ENCODE results near the gene HTRA1. TPM values are rescaled to one million over a fixed set of nuclear protein-coding genes. Genes with fewer than 3 reads are reported as not detected.

Gene HTRA1
- total and polyA plus RNA-seq, 10 of the 15 experiments (the other 5 are each of a cell fraction or from before 2014, with no cell fraction given): 0.13 TPM; not detected in 9

- no peak for TF ChIP-seq NKRF (conservative IDR thresholded peaks at IDR 0.05)
- no peak for TF ChIP-seq CEBPB (IDR thresholded peaks at IDR 0.05; ENCODE audit: borderline replicate concordance in 1 of 2, low read depth in 2 of 2, low read length in 2 of 2)
These were observed 12.2 kb upstream of the HTRA1 start (continued) for GRCh38 chr10:122449153-122449552.

DNA sequence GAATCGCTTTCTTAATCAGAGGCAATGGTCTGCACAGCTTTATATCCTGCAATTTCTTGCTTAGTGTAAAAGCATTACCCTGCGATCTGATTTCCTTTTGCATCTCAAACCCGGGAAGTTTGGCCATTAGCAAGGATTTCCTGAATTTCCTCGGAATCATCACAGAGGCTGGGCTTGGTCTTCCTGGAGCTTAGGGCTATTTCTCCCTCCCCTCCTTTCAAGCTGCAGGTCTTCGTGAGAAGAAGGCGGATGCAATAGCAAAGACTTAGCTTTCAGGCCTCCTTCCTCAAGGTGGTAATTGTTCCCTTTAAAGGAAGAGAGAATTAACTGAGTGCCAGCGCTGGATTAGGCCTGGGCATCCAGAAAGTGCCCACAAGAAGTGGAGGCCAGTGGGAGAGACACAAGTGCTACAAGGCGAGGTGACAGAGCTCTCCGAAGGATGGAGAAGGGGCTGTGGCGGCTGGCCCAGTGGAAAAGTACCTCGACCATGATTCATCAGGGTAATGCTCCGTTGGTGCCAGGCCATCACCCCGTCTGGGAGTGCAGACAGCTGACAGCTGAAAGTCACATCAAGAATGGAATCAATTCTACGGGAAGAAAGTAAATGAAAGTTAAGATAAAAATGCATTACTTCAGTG is 10.9 kb upstream of the HTRA1 start:
- no peaks in the 10 kb centered on the region for H4K20me1 ChIP-seq (ENCODE audit: control insufficient read depth, insufficient read depth)
- TF ChIP-seq, protein P1, sequence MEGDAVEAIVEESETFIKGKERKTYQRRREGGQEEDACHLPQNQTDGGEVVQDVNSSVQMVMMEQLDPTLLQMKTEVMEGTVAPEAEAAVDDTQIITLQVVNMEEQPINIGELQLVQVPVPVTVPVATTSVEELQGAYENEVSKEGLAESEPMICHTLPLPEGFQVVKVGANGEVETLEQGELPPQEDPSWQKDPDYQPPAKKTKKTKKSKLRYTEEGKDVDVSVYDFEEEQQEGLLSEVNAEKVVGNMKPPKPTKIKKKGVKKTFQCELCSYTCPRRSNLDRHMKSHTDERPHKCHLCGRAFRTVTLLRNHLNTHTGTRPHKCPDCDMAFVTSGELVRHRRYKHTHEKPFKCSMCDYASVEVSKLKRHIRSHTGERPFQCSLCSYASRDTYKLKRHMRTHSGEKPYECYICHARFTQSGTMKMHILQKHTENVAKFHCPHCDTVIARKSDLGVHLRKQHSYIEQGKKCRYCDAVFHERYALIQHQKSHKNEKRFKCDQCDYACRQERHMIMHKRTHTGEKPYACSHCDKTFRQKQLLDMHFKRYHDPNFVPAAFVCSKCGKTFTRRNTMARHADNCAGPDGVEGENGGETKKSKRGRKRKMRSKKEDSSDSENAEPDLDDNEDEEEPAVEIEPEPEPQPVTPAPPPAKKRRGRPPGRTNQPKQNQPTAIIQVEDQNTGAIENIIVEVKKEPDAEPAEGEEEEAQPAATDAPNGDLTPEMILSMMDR (IDR thresholded peaks at IDR 0.05 in 2 of 3, conservative IDR thresholded peaks at IDR 0.05 in 1 of 3; ENCODE audit: control insufficient read depth in 2 of 3, extremely low read depth in 1 of 3, insufficient read depth in 1 of 3, low read depth in 3 of 3, low read length in 3 of 3): no peak
- H2AFZ ChIP-seq (ENCODE audit: control insufficient read depth, low read depth, low read length): no peak overlapping the region
- ChIA-PET CTCF (interaction anchor here (0.6 to 1.4 kb wide), 4 partner anchors 15 to 724 kb away, joined by 3 to 5 read pairs (median 4); no protein-coding TSS in a partner anchor), SMC1A (ENCODE audit: uncharacterized antibody, unreplicated experiment) (interaction anchor here (0.7 kb wide), 1 partner anchor 117 kb away, joined by 3 read pairs; no protein-coding TSS in a partner anchor), RAD21 (ENCODE audit: unreplicated experiment) (no interaction called here), POLR2A (no interaction called here)
- H3K27ac ChIP-seq (ENCODE audit: control insufficient read depth, insufficient read depth): no peak overlapping the region
- WGBS (ENCODE audit: insufficient coverage, insufficient replicate concordance, low lambda C conversion rate, missing lambda C conversion rate): 29% methylated on average over 14 of the region's 14 CpGs
- no TSS peak for BruUV-seq (replicated peaks)
- intact Hi-C loops (cut with micrococcal nuclease; ENCODE audit: unreplicated experiment) (no loop called here), in situ Hi-C loops (cut with MboI) (no loop called here)
- ATAC-seq (no peak), DNase-seq (ENCODE audit: low read depth, low spot score) (no peak), FAIRE-seq (no peak)
- no peaks in the 10 kb centered on the region for H3K36me3 ChIP-seq (ENCODE audit: control insufficient read depth in 2 of 2, insufficient read depth in 2 of 2, low read length in 1 of 2)
- no peaks in the 10 kb centered on the region for H3K79me2 ChIP-seq (ENCODE audit: control insufficient read depth, insufficient read depth, low read length)
- H3K9me3 ChIP-seq (replicated peaks; ENCODE audit: control insufficient read depth, insufficient read depth, low read length): no peaks in the 10 kb centered on the region
- no peak overlapping the region for H3K4me3 ChIP-seq
- H3K4me1 ChIP-seq (ENCODE audit: control insufficient read depth, insufficient read depth, low read length): no peaks in the 10 kb centered on the region
- no peaks in the 10 kb centered on the region; a peak in 1 of 4 replicates for H3K27me3 ChIP-seq (replicated peaks in 1 of 2; ENCODE audit: control insufficient read depth in 2 of 2, insufficient read depth in 2 of 2, low read length in 1 of 2)
- no peak overlapping the region for H3K9ac ChIP-seq (ENCODE audit: control insufficient read depth, insufficient read depth, low read length)
- no peak overlapping the region for H3K4me2 ChIP-seq (ENCODE audit: control insufficient read depth, insufficient read depth)

All from GM12878 (cell line).